DMS53 treated with DMSO at 0.1 percent for 48 hours (cell line): ENCODE measurements around the gene NPHP1.
"Not testable (repeated sequence)": the region's sequence is repeated elsewhere in the genome, so short reads cannot be mapped to it uniquely, and the experiment has no call there.

Source experiments
- DNase-seq: peaks from one replicate; lab custom pipeline; 2025; ENCODE audit not compliant: unreplicated experiment; lab: John Stamatoyannopoulos, UW

Gene NPHP1

GRCh38 chr2:110204408-110205385, at the start of gene NPHP1:
Gene NPHP1 (minus strand): TSS chr2:110205013. CDS start chr2:110204968, 45 bp downstream.
- peak; percentile 87 for DNase-seq

- DNase-seq, result not testable (repeated sequence)
Measured at GRCh38 chr2:110248081-110248795, 43.4 kb upstream of the NPHP1 start.

- DNase-seq, result not testable (repeated sequence)
Measured at GRCh38 chr2:110245488-110246435, 40.9 kb upstream of the NPHP1 start.

- DNase-seq, result not testable (repeated sequence)
Measured at GRCh38 chr2:110243283-110243682, 38.5 kb upstream of the NPHP1 start.

- not testable (repeated sequence) for DNase-seq
Measured at GRCh38 chr2:110234514-110234913, 29.7 kb upstream of the NPHP1 start.

- DNase-seq, result not testable (repeated sequence)
Measured at GRCh38 chr2:110229886-110230285, 25.1 kb upstream of the NPHP1 start.

- DNase-seq, result not testable (repeated sequence)
Measured at GRCh38 chr2:110222626-110223025, 17.8 kb upstream of the NPHP1 start.

- DNase-seq, result no peak
Measured at GRCh38 chr2:110221938-110222337, 17.1 kb upstream of the NPHP1 start.

- DNase-seq, result no peak
Measured at GRCh38 chr2:110220190-110220564, 15.4 kb upstream of the NPHP1 start.

GRCh38 chr2:110219496-110220189, 14.8 kb upstream of the NPHP1 start:
- DNase-seq, result no peak

- DNase-seq, result not testable (repeated sequence)
Measured at GRCh38 chr2:110218889-110219288, 14.1 kb upstream of the NPHP1 start.

GRCh38 chr2:110216803-110217202, 12.0 kb upstream of the NPHP1 start:
- DNase-seq, result no peak

GRCh38 chr2:110216199-110216598, 11.4 kb upstream of the NPHP1 start:
- no peak for DNase-seq

- no peak for DNase-seq
Measured at GRCh38 chr2:110215566-110216158, 10.8 kb upstream of the NPHP1 start.

GRCh38 chr2:110215091-110215490, 10.3 kb upstream of the NPHP1 start:
- no peak for DNase-seq

GRCh38 chr2:110213522-110213921, 8.7 kb upstream of the NPHP1 start:
- DNase-seq, result not testable (repeated sequence)

GRCh38 chr2:110211938-110212858, 7.4 kb upstream of the NPHP1 start, which contains the start of gene MTLN:
Gene MTLN (minus strand): TSS chr2:110212547. CDS start chr2:110212525, 22 bp downstream.
- peak; percentile 74 for DNase-seq

GRCh38 chr2:110205660-110206455, 1.0 kb upstream of the NPHP1 start:
- DNase-seq, result peak; percentile 43
